ENCODE measurements around the gene NSUN7.

NSUN7 gene

GRCh38 chr4:40828661-40829060 is 78.9 kb downstream of the NSUN7 start:
- H3K9ac ChIP-seq (ENCODE audit: low read length) = no peak overlapping the region
- no peak overlapping the region for H2AFZ ChIP-seq (ENCODE audit: low read depth, low read length)
- peaks cover 20% of the 10 kb centered on the region for H3K36me3 ChIP-seq (replicated peaks; ENCODE audit: low read depth, low read length)
- no peak overlapping the region for H3K4me3 ChIP-seq (ENCODE audit: low read length)
- H3K79me2 ChIP-seq (ENCODE audit: low read length) = no peaks in the 10 kb centered on the region
- H4K20me1 ChIP-seq (ENCODE audit: insufficient read depth, low read length) = no peaks in the 10 kb centered on the region
- H3K4me2 ChIP-seq (ENCODE audit: low read length) = no peak overlapping the region
- peaks cover 9% of the 10 kb centered on the region for H3K4me1 ChIP-seq (ENCODE audit: low read length)
- no peaks in the 10 kb centered on the region for H3K27me3 ChIP-seq (ENCODE audit: low read depth, low read length)
- no peaks in the 10 kb centered on the region for H3K9me3 ChIP-seq (ENCODE audit: insufficient read depth, low read length)
- TF ChIP-seq CTCF (IDR thresholded peaks at IDR 0.05; ENCODE audit: low read depth, low read length) = no peak
- TF ChIP-seq EZH2phosphoT487 (IDR thresholded peaks at IDR 0.05; ENCODE audit: low read depth) = no peak
- no peak overlapping the region for H3K27ac ChIP-seq (ENCODE audit: low read length)

- TF ChIP-seq CTCF (IDR thresholded peaks at IDR 0.05; ENCODE audit: low read depth, low read length) (no peak), EZH2phosphoT487 (IDR thresholded peaks at IDR 0.05; ENCODE audit: low read depth) (no peak)
- Histone ChIP-seq H3K27ac (ENCODE audit: low read length) (no peak overlapping the region), H3K4me1 (ENCODE audit: low read length) (peaks cover 9% of the 10 kb centered on the region), H3K4me2 (ENCODE audit: low read length) (no peak overlapping the region), H4K20me1 (ENCODE audit: insufficient read depth, low read length) (no peaks in the 10 kb centered on the region), H2AFZ (ENCODE audit: low read depth, low read length) (no peak overlapping the region), H3K36me3 (replicated peaks; ENCODE audit: low read depth, low read length) (peaks cover 20% of the 10 kb centered on the region), H3K9ac (ENCODE audit: low read length) (no peak overlapping the region), H3K27me3 (ENCODE audit: low read depth, low read length) (no peaks in the 10 kb centered on the region), H3K9me3 (ENCODE audit: insufficient read depth, low read length) (no peaks in the 10 kb centered on the region), H3K4me3 (ENCODE audit: low read length) (no peak overlapping the region), H3K79me2 (ENCODE audit: low read length) (no peaks in the 10 kb centered on the region)
These were observed 79.8 kb downstream of the NSUN7 start for GRCh38 chr4:40829586-40829985.

GRCh38 chr4:40831146-40831907 is 81.6 kb downstream of the NSUN7 start:
- H3K9ac ChIP-seq (ENCODE audit: low read length) = no peak overlapping the region
- H2AFZ ChIP-seq (ENCODE audit: low read depth, low read length) = no peak overlapping the region
- no peaks in the 10 kb centered on the region for H3K9me3 ChIP-seq (ENCODE audit: insufficient read depth, low read length)
- no peak overlapping the region for H3K27ac ChIP-seq (ENCODE audit: low read length)
- TF ChIP-seq CTCF (IDR thresholded peaks at IDR 0.05; ENCODE audit: low read depth, low read length) = no peak
- TF ChIP-seq EZH2phosphoT487 (IDR thresholded peaks at IDR 0.05; ENCODE audit: low read depth) = no peak
- no peaks in the 10 kb centered on the region for H4K20me1 ChIP-seq (ENCODE audit: insufficient read depth, low read length)
- H3K79me2 ChIP-seq (ENCODE audit: low read length) = no peaks in the 10 kb centered on the region
- H3K36me3 ChIP-seq (replicated peaks; ENCODE audit: low read depth, low read length) = peaks cover 20% of the 10 kb centered on the region
- no peak overlapping the region for H3K4me2 ChIP-seq (ENCODE audit: low read length)
- H3K27me3 ChIP-seq (ENCODE audit: low read depth, low read length) = no peaks in the 10 kb centered on the region
- H3K4me3 ChIP-seq (ENCODE audit: low read length) = no peak overlapping the region
- H3K4me1 ChIP-seq (ENCODE audit: low read length) = no peaks in the 10 kb centered on the region

- H3K9me3 ChIP-seq (ENCODE audit: insufficient read depth, low read length) = no peaks in the 10 kb centered on the region
- no peaks in the 10 kb centered on the region for H3K4me1 ChIP-seq (ENCODE audit: low read length)
- TF ChIP-seq EZH2phosphoT487 (IDR thresholded peaks at IDR 0.05; ENCODE audit: low read depth) (no peak), CTCF (IDR thresholded peaks at IDR 0.05; ENCODE audit: low read depth, low read length) (no peak)
- no peak overlapping the region for H3K4me3 ChIP-seq (ENCODE audit: low read length)
- H2AFZ ChIP-seq (ENCODE audit: low read depth, low read length) = no peak overlapping the region
- H3K27me3 ChIP-seq (ENCODE audit: low read depth, low read length) = no peaks in the 10 kb centered on the region
- H3K27ac ChIP-seq (ENCODE audit: low read length) = no peak overlapping the region
- H3K4me2 ChIP-seq (ENCODE audit: low read length) = no peak overlapping the region
- no peak overlapping the region for H3K9ac ChIP-seq (ENCODE audit: low read length)
- peaks cover 18% of the 10 kb centered on the region for H3K36me3 ChIP-seq (replicated peaks; ENCODE audit: low read depth, low read length)
- no peaks in the 10 kb centered on the region for H4K20me1 ChIP-seq (ENCODE audit: insufficient read depth, low read length)
- H3K79me2 ChIP-seq (ENCODE audit: low read length) = no peaks in the 10 kb centered on the region
These were observed 82.4 kb downstream of the NSUN7 start for GRCh38 chr4:40832175-40832574.

Data from OCI-LY3 (cell line).